Bronchial epithelial cell (primary cell): Measurements from ENCODE around the gene CAMKK2. TPM values are rescaled to one million over a fixed set of nuclear protein-coding genes. Genes with fewer than 3 reads are reported as not detected.
A peak's percentile ranks its signal among the peaks of the same experiment; 100 is the strongest.
"Not testable (repeated sequence)": the region's sequence is repeated elsewhere in the genome, so short reads cannot be mapped to it uniquely, and the experiment has no call there.

ENCODE experiments used
- DNase-seq: peaks from one replicate; pipeline ENCODE4 v3.0.0-alpha.2; 2010; ENCODE audit warnings: low read depth
- FAIRE-seq: peaks from 2 replicates; lab custom pipeline; 2011; peaks lifted over from hg19 to GRCh38; lab: Jason Lieb, UNC
- H3K27me3 ChIP-seq: 2 replicates; pipeline ENCODE4 v1.5.1; 2011; ENCODE audit warnings: low read length; ENCODE audit not compliant: control insufficient read depth, insufficient read depth
- H3K36me3 ChIP-seq: 2 replicates; pipeline ENCODE4 v1.5.1; 2011; ENCODE audit warnings: low read length; ENCODE audit not compliant: control insufficient read depth, insufficient read depth
- H3K4me3 ChIP-seq: 2 replicates; pipeline ENCODE4 v1.5.1; 2011; ENCODE audit warnings: mild to moderate bottlenecking, low read depth, low read length, control low read depth
- CTCF ChIP-seq: IDR thresholded peaks from 2 replicates; pipeline ENCODE4 v1.5.1; 2011; ENCODE audit warnings: mild to moderate bottlenecking, moderate library complexity, low read length, control low read depth, inconsistent platforms; ENCODE audit not compliant: insufficient read depth, severe bottlenecking
- total RNA-seq: library from RNA; depleted of rRNA; stranded (reverse); fragments of >200 nt; gene quantifications from 2 replicates; pipeline ENCODE4 v1.2.1, GENCODE V29; 2014

The CAMKK2 gene
- total RNA-seq, 1 donor from 2014 or later, result 11.1 TPM

GRCh38 chr12:121301876-121302275 lies 5.4 kb upstream of the CAMKK2 start:
- Histone ChIP-seq H3K27me3 (no peaks in the 10 kb centered on the region), H3K36me3 (no peaks in the 10 kb centered on the region), H3K4me3 (no peak overlapping the region)
- FAIRE-seq (no peak), DNase-seq (no peak)
- TF ChIP-seq CTCF, result no peak

GRCh38 chr12:121300083-121300819 lies 3.7 kb upstream of the CAMKK2 start:
- no peak overlapping the region for H3K4me3 ChIP-seq
- FAIRE-seq (no peak), DNase-seq (no peak)
- no peak for TF ChIP-seq CTCF
- no peaks in the 10 kb centered on the region for H3K36me3 ChIP-seq
- no peaks in the 10 kb centered on the region for H3K27me3 ChIP-seq

GRCh38 chr12:121299662-121300061 lies 3.2 kb upstream of the CAMKK2 start:
- H3K4me3 ChIP-seq, result no peak overlapping the region
- H3K27me3 ChIP-seq, result no peaks in the 10 kb centered on the region
- DNase-seq, result no peak
- no peak for FAIRE-seq
- H3K36me3 ChIP-seq, result no peaks in the 10 kb centered on the region
- TF ChIP-seq CTCF, result no peak

GRCh38 chr12:121298411-121298810 lies 1.9 kb upstream of the CAMKK2 start:
- FAIRE-seq, H3K27me3 ChIP-seq, H3K4me3 ChIP-seq, DNase-seq, H3K36me3 ChIP-seq: not testable (repeated sequence)

GRCh38 chr12:121297435-121297991 lies 1.0 kb upstream of the CAMKK2 start:
- no peak for TF ChIP-seq CTCF
- DNase-seq, result peak; percentile 52
- H3K27me3 ChIP-seq, result no peaks in the 10 kb centered on the region
- H3K4me3 ChIP-seq, result peak overlapping the region; percentile 95
- H3K36me3 ChIP-seq, result peaks cover 1% of the 10 kb centered on the region
- FAIRE-seq, result no peak

- Histone ChIP-seq H3K4me3 (peak overlapping the region; percentile 95), H3K27me3 (no peaks in the 10 kb centered on the region), H3K36me3 (peaks cover 1% of the 10 kb centered on the region)
- FAIRE-seq (no peak), DNase-seq (no peak)
- no peak for TF ChIP-seq CTCF
Observed at GRCh38 chr12:121295746-121296617, 527 bp downstream of the CAMKK2 start.
